ENCODE results near the gene ISG15. TPM values are rescaled to one million over a fixed set of nuclear protein-coding genes. Genes with fewer than 3 reads are reported as not detected.

ISG15 gene
- total and polyA plus RNA-seq, 2 of the 13 experiments (the other 11 are each of a cell fraction or from before 2014, with no cell fraction given) = 42.1 to 54.9 TPM

GRCh38 chr1:975896-976683, 37.2 kb upstream of the ISG15 start (continued):
- no peak for TF ChIP-seq ZMYM2 (CRISPR knock-in tag; IDR thresholded peaks at IDR 0.05)
- peak; percentile 34; the same call in 1 of the 2 replicates for TF ChIP-seq BCL6 (CRISPR knock-in tag; IDR thresholded peaks at IDR 0.05)
- no peak for TF ChIP-seq BRCA1 (CRISPR knock-in tag; IDR thresholded peaks at IDR 0.05)
- no peak for TF ChIP-seq ZNF891 (CRISPR knock-in tag; IDR thresholded peaks at IDR 0.05)
- no peak for TF ChIP-seq SRF (IDR thresholded peaks at IDR 0.05; ENCODE audit: low read depth, low read length)
- no peak for TF ChIP-seq SNAPC5 (CRISPR knock-in tag; IDR thresholded peaks at IDR 0.05; ENCODE audit: borderline replicate concordance)
- no peak for TF ChIP-seq SP140L (CRISPR knock-in tag; IDR thresholded peaks at IDR 0.05; ENCODE audit: borderline replicate concordance)
- no peak for TF ChIP-seq SP5 (CRISPR knock-in tag; IDR thresholded peaks at IDR 0.05; ENCODE audit: borderline replicate concordance, low read depth)
- TF ChIP-seq CENPBD1 (CRISPR knock-in tag; IDR thresholded peaks at IDR 0.05; ENCODE audit: borderline replicate concordance, low read depth) = no peak
- no peak for TF ChIP-seq ZSCAN30 (CRISPR knock-in tag; IDR thresholded peaks at IDR 0.05)
- TF ChIP-seq ZBTB10 (CRISPR knock-in tag; IDR thresholded peaks at IDR 0.05; ENCODE audit: borderline replicate concordance) = peak; percentile 36; the same call in 1 of the 2 replicates
- TF ChIP-seq NBN (conservative IDR thresholded peaks at IDR 0.05) = no peak
- TF ChIP-seq ELF1 (CRISPR knock-in tag; IDR thresholded peaks at IDR 0.05) = no peak
- no peak for TF ChIP-seq KMT2A (CRISPR knock-in tag; IDR thresholded peaks at IDR 0.05)
- TF ChIP-seq MTERF4 (CRISPR knock-in tag; IDR thresholded peaks at IDR 0.05) = no peak
- no peak for TF ChIP-seq RXRA (CRISPR knock-in tag; IDR thresholded peaks at IDR 0.05)
- no peak for TF ChIP-seq ZNF788 (CRISPR knock-in tag; IDR thresholded peaks at IDR 0.05; ENCODE audit: borderline replicate concordance)
- no peak for TF ChIP-seq TCF7 (IDR thresholded peaks at IDR 0.05; ENCODE audit: low read depth)
- TF ChIP-seq TIGD3 (CRISPR knock-in tag; IDR thresholded peaks at IDR 0.05; ENCODE audit: borderline replicate concordance) = no peak
- TF ChIP-seq TEF (CRISPR knock-in tag; IDR thresholded peaks at IDR 0.05) = no peak
- no peak for TF ChIP-seq ZNF12 (CRISPR knock-in tag; IDR thresholded peaks at IDR 0.05)
- TF ChIP-seq RXRB (CRISPR knock-in tag; IDR thresholded peaks at IDR 0.05; ENCODE audit: borderline replicate concordance) = no peak
- no peak for TF ChIP-seq ZNF747 (CRISPR knock-in tag; IDR thresholded peaks at IDR 0.05; ENCODE audit: borderline replicate concordance)
- no peak for TF ChIP-seq ZNF569 (CRISPR knock-in tag; IDR thresholded peaks at IDR 0.05; ENCODE audit: borderline replicate concordance)
- no peak for TF ChIP-seq SMAD9 (CRISPR knock-in tag; IDR thresholded peaks at IDR 0.05)

Measured in HepG2 (cell line).